ENCODE data around the gene TMED5. TPM values are rescaled to one million over a fixed set of nuclear protein-coding genes. Genes with fewer than 3 reads are reported as not detected.

TMED5 gene
- total RNA-seq, result 75.9 and 79.7 TPM in 2 replicates

DNA sequence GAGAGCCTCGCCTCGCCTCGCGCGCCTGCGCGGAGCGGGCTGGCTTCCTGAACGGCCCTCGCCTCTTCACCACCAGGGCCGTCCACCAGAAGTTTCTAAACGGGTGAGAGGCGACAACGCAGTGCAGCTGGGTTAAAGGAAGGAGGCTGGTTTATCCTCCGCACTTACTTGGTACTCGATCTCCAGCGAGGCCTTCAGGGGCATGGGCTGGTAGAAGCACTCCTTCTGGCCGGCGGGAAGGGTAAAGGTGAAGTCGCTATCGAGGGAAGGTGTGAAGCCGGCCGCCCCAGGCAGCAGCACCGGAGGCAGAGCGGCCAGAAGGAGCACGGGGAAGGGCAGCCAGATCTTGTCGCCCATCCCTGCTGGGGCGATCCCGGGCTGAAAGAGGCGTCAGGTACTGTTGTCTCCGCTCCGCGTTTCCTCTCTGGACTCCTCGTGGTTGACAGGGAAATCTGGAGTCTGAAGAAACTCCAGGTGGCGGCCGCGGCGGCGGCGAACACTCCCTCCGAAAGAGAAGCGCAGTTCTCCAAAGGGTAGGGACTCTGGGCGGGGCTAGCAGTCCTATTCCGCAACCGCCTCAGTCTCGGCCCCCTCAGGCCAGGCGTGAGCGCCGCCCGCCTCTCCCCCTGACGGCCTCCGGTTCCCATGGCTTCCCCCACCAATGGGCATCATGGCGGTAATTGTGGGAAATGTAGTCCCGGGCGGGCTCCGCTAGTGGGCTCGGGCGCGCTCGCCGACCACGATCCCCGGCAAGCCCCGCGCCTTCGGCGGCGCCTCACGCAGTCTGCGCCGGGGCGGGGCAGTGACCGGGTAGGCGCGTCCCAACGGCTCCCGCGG, at the start of gene TMED5:
Gene TMED5, minus strand, starts transcription at position 528 of the 837 bp plus-strand sequence. Its CDS starts 171 bp downstream, at position 357.

DNA sequence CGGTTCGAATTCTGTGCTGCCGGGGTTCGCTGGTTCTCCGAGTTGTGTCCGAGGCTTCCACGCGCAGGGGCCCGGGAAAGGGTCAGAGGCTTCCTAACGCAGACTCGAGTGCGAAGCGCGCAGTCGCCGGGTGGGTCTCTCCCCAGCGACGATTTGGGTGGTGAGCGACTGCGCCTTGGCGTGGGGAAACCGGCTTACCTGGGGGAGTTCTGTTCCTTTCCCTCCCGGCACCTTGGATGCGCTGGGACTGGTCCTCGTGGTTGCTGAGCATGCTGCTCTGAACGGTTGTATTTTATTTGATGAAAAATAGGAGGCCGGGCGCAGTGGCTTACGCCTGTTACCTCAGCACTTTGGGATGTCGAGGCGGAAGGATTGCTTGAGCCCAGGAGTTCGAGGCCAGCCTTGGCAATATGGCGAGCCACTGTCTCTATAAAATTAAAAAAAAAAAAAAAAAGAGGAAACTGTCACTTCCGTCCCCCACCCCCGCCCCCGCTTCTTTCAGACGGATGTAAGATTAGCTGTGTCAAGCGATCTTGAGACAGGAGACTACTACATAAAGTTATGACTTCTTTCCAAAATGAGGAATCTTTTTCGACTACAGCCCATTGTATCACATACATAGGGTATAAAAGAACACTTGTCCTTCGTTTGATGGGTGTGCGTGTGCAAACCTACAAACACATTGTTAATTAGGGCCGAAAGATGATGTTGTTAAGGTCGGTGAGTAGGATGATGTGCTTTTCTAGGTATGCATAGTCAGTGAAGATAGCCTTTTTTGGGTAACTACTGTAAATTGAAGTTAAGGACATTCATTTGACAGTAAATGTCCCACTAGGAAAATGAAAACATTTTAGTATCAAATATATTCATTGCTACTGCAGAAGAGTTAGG, 755 bp upstream of the TMED5 start, which contains the start of gene CCDC18:
Gene CCDC18, plus strand, starts transcription at position 2 of the 891 bp plus-strand sequence. CDS start 2,638 bp downstream, outside the sequence.

Other genes with a start within 250 kb of the TMED5 start
- 6.5 and 15.8 TPM in 2 replicates for gene DIPK1A, start 219.0 kb downstream of the TMED5 start, total RNA-seq
- gene MTF2, start 101.1 kb downstream of the TMED5 start, total RNA-seq, result 11.9 and 18.3 TPM in 2 replicates
- gene CCDC18, start 311 bp upstream of the TMED5 start, total RNA-seq, result 6.6 and 8.0 TPM in 2 replicates
- 37.4 and 68.4 TPM in 2 replicates for gene DR1, start 165.5 kb upstream of the TMED5 start, total RNA-seq